Thyroid gland (tissue), 4 donors: Measurements from ENCODE around the gene TSC22D1.

Experiments used
- POLR2A ChIP-seq, 2 donors: fragments of 450-650 bp; IDR thresholded peaks; one replicate each; pipeline ENCODE4 v1.6.1; 2017; ENCODE audit warnings: antibody characterized with exemption in 2 of 2, mild to moderate bottlenecking in 2 of 2, moderate library complexity in 1 of 2
- TF ChIP-seq, protein P1 (sequence below), 6 experiments: fragments of 200-600 bp in 3 of 6; fragments of 450-650 bp in 3 of 6; sonication (generic) in 3 of 6; IDR thresholded peaks; one replicate each; pipeline ENCODE4 v1.5.1; 2016 to 2019; ENCODE audit warnings: antibody characterized with exemption in 6 of 6, mild to moderate bottlenecking in 2 of 6, inconsistent platforms in 1 of 6, moderate library complexity in 1 of 6

- TF ChIP-seq, protein P1, sequence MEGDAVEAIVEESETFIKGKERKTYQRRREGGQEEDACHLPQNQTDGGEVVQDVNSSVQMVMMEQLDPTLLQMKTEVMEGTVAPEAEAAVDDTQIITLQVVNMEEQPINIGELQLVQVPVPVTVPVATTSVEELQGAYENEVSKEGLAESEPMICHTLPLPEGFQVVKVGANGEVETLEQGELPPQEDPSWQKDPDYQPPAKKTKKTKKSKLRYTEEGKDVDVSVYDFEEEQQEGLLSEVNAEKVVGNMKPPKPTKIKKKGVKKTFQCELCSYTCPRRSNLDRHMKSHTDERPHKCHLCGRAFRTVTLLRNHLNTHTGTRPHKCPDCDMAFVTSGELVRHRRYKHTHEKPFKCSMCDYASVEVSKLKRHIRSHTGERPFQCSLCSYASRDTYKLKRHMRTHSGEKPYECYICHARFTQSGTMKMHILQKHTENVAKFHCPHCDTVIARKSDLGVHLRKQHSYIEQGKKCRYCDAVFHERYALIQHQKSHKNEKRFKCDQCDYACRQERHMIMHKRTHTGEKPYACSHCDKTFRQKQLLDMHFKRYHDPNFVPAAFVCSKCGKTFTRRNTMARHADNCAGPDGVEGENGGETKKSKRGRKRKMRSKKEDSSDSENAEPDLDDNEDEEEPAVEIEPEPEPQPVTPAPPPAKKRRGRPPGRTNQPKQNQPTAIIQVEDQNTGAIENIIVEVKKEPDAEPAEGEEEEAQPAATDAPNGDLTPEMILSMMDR (IDR thresholded peaks at IDR 0.05): no peak
- TF ChIP-seq POLR2A (IDR thresholded peaks at IDR 0.05): no peak
These were observed 117.7 kb downstream of the TSC22D1 start for GRCh38 chr13:44458313-44458975.
